ENCODE data around the gene ULBP2. TPM values are rescaled to one million over a fixed set of nuclear protein-coding genes. Genes with fewer than 3 reads are reported as not detected.
A peak's percentile ranks its signal among the peaks of the same experiment; 100 is the strongest.

The ULBP2 gene
- total and polyA plus RNA-seq, 2 of the 8 experiments (the other 6 are each of a cell fraction or from before 2014, with no cell fraction given) = 0.05 TPM; not detected in 1

GRCh38 chr6:149923327-149923986 is 18.4 kb upstream of the ULBP2 start (continued):
- TF ChIP-seq RAD21 (IDR thresholded peaks at IDR 0.05 in 1 of 2, conservative IDR thresholded peaks at IDR 0.05 in 1 of 2; ENCODE audit: low read depth in 2 of 2, low read length in 2 of 2) = no peak
- TF ChIP-seq RNF2 (IDR thresholded peaks at IDR 0.05; ENCODE audit: borderline replicate concordance, low read depth, low read length, missing control alignments, poor library complexity, severe bottlenecking) = peak; percentile 87
- TF ChIP-seq NRF1 (IDR thresholded peaks at IDR 0.05; ENCODE audit: low read depth, low read length) = no peak
- no peak for TF ChIP-seq ASH2L (IDR thresholded peaks at IDR 0.05; ENCODE audit: low read length)
- no peak for TF ChIP-seq MAX (IDR thresholded peaks at IDR 0.05)
- TF ChIP-seq TAF1 (IDR thresholded peaks at IDR 0.05; ENCODE audit: low read depth, low read length) = no peak
- TF ChIP-seq CTBP2 (IDR thresholded peaks at IDR 0.05; ENCODE audit: borderline replicate concordance, insufficient read depth, insufficient read length, low read length) = peak; percentile 39
- TF ChIP-seq NANOG (IDR thresholded peaks at IDR 0.05; ENCODE audit: insufficient read depth, low read depth, low read length, poor library complexity, severe bottlenecking) = no peak
- TF ChIP-seq RFX5 (IDR thresholded peaks at IDR 0.05; ENCODE audit: borderline replicate concordance, low read depth, low read length) = no peak
- no peak for TF ChIP-seq EGR1 (IDR thresholded peaks at IDR 0.05; ENCODE audit: borderline replicate concordance, low read depth, low read length)
- TF ChIP-seq SUZ12 (IDR thresholded peaks at IDR 0.05; ENCODE audit: low read length) = peak; percentile 80

All from H1 (cell line).